RWPE1 (cell line): ENCODE measurements around the gene CKM.

Experiments used
- CTCF ChIA-PET: fragments of 350-600 bp; sonication (Branson Sonifier 250); formaldehyde crosslinking; extraction: SDS; loops from one replicate; lab custom pipeline; 2021; lab: Yijun Ruan, JAX
- POLR2A ChIA-PET: fragments of 400-600 bp; formaldehyde crosslinking; extraction: SDS; loops from one replicate; lab custom pipeline; 2020; ENCODE audit warnings: antibody characterized with exemption; ENCODE audit not compliant: low non-redundant PET; lab: Yijun Ruan, JAX
- DNase-seq: peaks from one replicate; pipeline ENCODE4 v3.0.0; 2012; ENCODE audit warnings: low spot score
- H3K27ac ChIP-seq: fragments of 450-650 bp; 2 replicates; pipeline ENCODE4 v1.5.1; 2017
- TF ChIP-seq, protein P1 (sequence below): fragments of 450-650 bp; conservative IDR thresholded peaks from 2 replicates; pipeline ENCODE4 v1.5.1; 2017; ENCODE audit warnings: low read depth, mild to moderate bottlenecking

Gene CKM

DNA sequence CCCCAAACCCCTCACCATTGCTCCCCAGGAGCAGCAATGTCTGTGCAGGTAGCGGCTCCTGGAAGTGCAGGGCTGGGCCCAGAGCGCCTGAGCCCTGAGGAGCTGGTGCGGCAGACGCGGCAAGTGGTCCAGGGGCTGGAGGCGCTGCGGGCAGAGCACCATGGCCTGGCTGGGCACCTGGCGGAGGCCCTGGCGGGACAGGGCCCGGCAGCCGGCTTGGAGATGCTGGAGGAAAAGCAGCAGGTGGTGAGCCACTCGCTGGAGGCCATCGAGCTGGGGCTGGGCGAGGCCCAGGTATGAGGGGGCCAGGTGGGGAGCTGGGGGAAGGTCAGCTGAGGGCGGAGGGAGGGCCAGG lies 22.8 kb upstream of the CKM start:
- ChIA-PET CTCF (interaction anchor here (1.1 kb wide), 1 partner anchor 140 kb away, joined by 3 read pairs; no protein-coding TSS in a partner anchor), POLR2A (no interaction called here)
- DNase-seq, result no peak
- H3K27ac ChIP-seq, result peak overlapping the region; percentile 54
- TF ChIP-seq, protein P1, sequence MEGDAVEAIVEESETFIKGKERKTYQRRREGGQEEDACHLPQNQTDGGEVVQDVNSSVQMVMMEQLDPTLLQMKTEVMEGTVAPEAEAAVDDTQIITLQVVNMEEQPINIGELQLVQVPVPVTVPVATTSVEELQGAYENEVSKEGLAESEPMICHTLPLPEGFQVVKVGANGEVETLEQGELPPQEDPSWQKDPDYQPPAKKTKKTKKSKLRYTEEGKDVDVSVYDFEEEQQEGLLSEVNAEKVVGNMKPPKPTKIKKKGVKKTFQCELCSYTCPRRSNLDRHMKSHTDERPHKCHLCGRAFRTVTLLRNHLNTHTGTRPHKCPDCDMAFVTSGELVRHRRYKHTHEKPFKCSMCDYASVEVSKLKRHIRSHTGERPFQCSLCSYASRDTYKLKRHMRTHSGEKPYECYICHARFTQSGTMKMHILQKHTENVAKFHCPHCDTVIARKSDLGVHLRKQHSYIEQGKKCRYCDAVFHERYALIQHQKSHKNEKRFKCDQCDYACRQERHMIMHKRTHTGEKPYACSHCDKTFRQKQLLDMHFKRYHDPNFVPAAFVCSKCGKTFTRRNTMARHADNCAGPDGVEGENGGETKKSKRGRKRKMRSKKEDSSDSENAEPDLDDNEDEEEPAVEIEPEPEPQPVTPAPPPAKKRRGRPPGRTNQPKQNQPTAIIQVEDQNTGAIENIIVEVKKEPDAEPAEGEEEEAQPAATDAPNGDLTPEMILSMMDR, result no peak

DNA sequence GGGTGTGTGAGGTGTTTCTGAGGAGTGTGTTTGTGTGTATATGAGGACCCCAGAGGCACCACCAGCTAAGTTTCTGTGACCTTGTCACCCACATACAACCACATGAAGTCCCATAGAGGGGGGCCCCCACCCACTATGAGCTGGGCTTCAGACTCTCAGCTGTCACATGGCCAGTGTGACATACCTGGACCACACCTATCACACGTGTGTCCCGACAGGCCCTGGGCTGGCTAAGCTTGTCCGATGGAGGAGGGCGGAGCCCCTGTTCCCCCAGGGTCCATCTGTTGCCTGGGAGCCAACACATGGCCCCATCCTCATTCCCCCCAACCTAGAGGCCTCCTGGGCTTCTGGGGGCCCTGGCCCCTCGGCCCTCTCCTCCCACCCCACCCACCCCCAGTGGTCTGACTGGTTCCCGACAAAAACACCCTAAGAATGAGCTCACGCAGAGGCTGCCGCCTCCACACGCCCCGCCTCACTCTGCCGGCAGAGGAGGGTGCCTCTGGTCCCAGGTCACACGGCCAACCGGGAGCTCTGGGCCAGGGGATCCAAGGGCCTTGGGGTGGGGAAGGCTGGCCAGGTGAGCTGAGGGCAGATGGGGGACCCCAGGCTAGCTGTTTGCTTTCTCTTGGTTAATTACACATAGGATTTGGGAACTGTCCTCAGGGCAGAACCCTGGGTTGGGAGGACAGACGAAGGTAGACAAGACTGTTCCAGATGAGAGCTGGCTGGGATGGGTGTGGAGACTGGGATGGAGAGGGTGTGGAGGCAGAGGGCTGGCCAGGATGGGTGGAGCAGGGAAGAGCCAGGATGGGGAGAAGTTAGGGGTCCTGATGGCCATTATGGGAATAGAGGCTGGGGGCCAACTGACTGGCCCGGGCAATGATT lies 22.2 kb upstream of the CKM start:
- ChIA-PET POLR2A (no interaction called here), CTCF (no interaction called here)
- peak overlapping the region; percentile 54 for H3K27ac ChIP-seq
- TF ChIP-seq, protein P1, result no peak
- DNase-seq, result no peak

DNA sequence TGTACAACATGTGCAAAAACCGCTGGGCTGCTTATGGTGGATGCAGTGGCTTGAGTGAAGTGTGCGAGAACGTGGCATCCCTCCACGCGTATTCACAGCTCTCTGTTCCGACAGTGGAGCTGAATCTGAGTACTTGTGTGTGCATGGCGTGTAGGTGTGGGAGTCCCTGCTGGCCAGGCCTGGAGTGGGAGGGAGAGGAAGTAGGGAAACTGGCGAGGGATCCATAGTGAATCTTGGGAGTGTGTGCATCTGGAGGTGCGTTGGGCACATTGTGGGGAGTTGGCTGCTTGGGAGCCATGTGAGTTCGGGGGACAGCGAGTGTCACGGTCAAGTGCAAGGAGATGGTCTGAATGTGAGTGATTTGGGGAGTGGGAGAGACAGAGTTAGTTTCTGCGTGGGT lies 20.2 kb upstream of the CKM start:
- H3K27ac ChIP-seq, result no peak overlapping the region
- TF ChIP-seq, protein P1, result no peak
- no peak for DNase-seq
- CTCF ChIA-PET, result no interaction called here
- POLR2A ChIA-PET, result no interaction called here

DNA sequence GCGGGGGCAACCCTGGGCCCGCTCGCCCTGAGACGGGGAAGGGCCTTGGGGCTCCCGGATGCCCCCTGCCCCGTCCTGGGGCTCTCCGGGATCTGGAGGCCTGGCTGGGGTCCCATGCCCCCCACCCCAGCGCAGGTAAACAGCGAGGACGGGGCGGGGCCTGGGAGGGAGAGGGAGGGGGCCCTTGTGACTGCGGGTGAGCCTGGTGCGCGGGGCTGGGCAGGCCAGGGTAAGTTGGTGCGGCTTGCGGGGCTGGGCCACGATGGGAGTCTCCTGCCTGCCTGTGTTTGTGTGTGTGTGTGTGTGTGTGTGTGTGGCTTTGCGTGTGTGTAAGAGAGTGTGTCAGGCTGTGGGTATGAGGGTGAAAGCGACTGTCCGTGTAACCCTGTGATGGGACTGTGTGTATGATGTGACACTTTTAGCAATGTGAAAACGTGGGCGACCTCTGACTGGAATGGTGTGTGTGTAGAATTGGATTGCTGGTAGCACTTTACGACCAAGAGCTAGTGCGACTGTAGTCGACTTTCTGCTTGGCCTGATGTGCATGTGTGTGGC lies 18.3 kb upstream of the CKM start:
- no peak for DNase-seq
- H3K27ac ChIP-seq, result no peak overlapping the region
- ChIA-PET POLR2A (no interaction called here), CTCF (no interaction called here)
- TF ChIP-seq, protein P1, result no peak

DNA sequence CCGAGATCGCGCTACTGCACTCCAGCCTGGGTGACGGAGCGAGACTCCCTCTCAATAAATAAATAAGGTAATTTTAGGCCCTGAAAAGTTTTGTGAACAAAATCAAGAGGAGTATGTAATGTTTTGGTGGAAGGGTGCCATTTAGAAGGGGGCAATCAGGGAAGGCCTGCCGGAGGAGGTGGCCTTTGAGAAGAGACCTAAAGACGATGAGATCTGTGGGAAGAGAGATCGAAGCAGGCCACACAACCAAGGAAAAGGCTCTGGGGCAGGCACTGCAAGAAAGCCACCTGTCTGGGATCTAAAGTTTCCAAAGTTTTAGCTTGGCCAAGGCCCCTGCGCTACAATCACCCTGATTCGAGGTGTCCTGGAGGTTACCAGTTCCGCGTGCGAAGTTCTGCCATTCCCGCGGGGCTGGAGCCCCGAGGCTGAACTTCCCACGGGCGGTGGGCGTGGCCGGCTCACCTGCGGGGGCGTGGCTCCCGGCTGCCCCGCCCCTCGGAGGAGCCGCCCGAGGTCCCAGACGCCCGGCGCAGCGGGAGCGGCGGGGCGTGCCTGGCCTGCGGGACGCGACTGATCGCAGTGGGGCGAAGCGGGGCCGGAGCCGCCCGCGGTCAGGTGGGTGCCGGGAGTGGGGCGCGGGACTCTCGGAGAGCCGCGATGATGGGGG lies 17.7 kb upstream of the CKM start, which contains the start of gene KLC3:
Gene KLC3, plus strand, starts transcription at position 519 of the 667 bp plus-strand sequence. CDS start 4,792 bp downstream, outside the sequence.
- peak; percentile 81 for DNase-seq
- ChIA-PET POLR2A (no interaction called here), CTCF (no interaction called here)
- H3K27ac ChIP-seq, result no peak within 1 kb of the TSS
- TF ChIP-seq, protein P1, result no peak

DNA sequence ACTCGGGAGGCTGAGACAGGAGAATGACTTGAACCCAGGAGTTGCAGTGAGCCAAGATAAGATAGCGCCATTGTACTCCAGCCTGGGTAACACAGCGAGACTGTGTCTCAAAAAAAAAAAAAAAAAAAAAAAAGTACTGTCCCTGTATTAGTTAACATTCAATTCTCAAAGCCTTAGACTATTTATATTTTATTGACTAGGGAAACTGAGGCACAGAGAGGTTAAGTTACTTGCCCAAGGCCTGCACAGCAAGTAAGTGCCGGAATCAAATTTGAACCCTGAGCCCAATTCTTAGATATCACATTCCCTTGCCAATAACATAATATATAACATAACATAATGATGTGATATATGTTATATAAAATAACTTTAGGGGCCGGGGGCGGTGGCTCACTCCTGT lies 17.0 kb upstream of the CKM start:
- TF ChIP-seq, protein P1, result no peak
- DNase-seq, result no peak
- ChIA-PET POLR2A (interaction anchor here (0.6 kb wide), 1 partner anchor 138 kb away, joined by 7 read pairs; no protein-coding TSS in a partner anchor), CTCF (interaction anchor here (0.8 to 1.0 kb wide), 2 partner anchors 37 to 141 kb away, joined by 3 to 4 read pairs; no protein-coding TSS in a partner anchor)
- H3K27ac ChIP-seq, result no peak overlapping the region
